Renal pelvis (tissue), 4 donors: Measurements from ENCODE around the gene ARHGEF4. TPM values are rescaled to one million over a fixed set of nuclear protein-coding genes. Genes with fewer than 3 reads are reported as not detected.
"Not testable (repeated sequence)": the region's sequence is repeated elsewhere in the genome, so short reads cannot be mapped to it uniquely, and the experiment has no call there.

Source experiments
- DNase-seq: peaks from one replicate; pipeline ENCODE4 v3.0.0-alpha.2; 2013
- polyA plus RNA-seq, 3 donors: library from polyadenylated mRNA; unstranded; fragments of 120-200 nt; gene quantifications; one replicate each; pipeline ENCODE4 v1.2.1, GENCODE V29; 2013; ENCODE audit not compliant: insufficient read length in 3 of 3

ARHGEF4 gene
- polyA plus RNA-seq, 3 donors = 6.5 to 8.4 (median 8.0) TPM

DNA sequence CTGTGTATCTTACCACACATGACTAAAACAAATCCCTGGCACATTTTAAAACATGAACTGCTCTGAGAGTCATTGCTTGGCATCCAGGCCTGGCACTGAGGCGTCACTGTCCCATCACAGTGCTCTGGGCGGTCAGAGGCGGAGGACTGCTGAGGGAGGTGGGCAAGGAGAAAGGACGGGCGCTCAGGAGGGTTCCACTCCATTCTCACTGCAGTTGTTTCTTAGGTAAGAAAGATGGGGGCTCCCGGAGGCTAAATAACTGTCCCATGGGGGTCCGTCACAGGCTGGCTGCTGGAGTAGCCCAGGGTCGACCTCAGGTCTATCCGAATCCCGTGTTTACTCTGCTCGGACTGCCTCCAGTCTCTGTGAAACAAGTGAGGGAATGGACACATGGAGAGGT, 139.0 kb downstream of the ARHGEF4 start:
- no peak for DNase-seq

DNA sequence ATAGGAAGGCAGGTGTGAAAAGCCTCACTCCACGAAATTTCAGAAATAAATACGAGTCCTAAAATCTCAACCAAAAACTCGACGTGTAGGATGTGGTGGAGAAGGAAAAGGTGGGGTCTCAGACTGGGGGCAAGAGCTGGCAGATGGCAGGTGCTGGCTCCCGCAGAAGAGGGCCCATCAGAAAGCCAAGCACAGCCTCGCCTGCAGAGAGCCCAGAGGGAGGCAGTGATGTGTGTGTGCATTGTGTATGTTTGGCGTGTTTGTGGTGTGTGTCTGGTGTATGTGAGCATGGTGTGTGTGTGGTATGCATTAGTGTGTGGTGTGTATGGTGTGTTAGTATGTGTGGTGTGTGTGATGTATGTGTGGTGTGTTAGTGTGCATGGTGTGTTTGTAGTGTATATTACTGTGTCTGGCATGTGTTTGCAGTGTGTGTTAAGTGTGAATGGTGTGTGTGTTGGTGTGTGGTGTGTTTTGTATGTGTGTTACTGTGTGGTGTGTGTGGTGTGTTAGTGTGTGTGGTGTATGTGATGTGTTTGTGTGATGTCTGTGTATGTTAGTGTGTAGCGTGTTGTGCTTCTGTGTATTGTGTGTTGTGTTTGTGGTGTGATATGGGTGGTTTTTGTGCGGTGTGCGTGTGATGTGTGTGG, 140.0 kb downstream of the ARHGEF4 start:
- DNase-seq = no peak

DNA sequence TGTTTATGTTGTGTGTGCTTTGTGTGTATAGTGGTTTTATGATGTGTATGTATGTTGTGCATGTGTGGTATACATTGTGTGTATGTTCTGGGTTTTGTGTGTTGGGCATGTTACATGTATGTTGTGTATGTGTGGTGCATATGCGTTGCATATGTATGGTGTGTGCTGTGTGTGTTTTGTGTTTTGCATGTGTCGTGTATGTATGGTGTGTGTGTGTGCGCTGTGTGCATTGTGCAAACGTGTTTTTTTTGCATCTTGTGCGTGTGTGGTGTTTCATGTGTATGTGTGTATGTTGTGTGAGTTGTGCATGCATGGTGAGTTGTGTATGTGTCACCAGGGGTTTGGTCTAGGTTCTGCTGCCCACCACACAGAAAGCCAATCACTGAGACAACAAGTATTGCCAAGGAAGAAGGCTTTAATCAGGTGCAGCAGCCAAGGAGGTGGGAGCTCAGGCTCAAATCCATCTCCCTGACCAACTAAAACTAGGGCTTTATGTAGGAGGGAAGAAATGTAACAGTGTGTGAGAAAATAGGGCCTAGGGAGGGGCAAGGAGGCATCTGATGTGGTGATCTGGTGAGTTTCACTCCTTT, 140.8 kb downstream of the ARHGEF4 start:
- no peak for DNase-seq

GRCh38 chr2:130981667-130982066, 145.0 kb downstream of the ARHGEF4 start:
- DNase-seq = no peak

- DNase-seq = no peak
Measured at GRCh38 chr2:130985206-130985780, 148.6 kb downstream of the ARHGEF4 start.

GRCh38 chr2:130985831-130986649, 149.3 kb downstream of the ARHGEF4 start:
- no peak for DNase-seq

GRCh38 chr2:130986890-130987493, 150.3 kb downstream of the ARHGEF4 start:
- DNase-seq = no peak

DNA sequence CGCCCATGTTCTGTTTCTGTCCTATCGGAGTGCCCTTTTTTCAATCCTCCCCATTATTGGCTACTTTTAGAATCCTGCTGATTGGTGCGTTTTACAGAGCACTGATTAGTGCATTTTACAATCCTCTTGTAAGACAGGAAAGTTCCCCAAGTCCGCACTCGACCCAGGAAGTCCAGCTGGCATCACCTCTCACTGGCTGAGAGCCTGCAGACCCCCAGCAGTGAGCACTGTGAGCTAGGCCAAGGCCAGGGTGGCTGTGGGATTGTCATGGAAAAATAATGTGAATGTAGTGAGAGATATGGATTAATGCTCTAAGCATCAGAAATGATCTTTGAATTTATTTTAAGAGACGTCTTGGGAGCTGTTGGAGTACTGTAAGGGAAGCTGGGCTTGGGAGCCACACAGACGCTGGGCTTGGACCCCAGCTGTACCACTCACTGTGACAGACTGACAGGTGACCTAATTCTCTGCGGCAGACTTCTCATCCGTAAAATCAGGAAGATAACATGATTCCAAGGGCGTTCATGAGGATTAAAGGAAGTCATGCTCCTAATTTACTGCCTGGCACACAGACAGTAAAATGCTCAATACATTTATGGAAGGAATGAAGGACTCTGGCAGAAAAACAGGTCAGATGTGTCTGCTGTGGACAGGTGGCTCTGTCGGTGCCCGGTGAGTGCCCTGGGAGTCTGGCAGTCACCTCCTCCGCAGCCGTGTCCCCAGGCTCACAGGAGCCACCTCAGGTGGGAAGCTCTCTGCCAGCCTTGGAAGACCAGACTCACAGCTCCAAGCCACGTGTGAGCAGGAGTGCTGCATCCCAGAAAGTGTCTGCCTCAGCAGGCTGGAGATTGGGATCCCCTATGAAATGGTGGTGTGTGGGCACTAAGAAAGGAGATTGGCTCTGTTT, 151.1 kb downstream of the ARHGEF4 start:
- DNase-seq = peak; percentile 1

DNA sequence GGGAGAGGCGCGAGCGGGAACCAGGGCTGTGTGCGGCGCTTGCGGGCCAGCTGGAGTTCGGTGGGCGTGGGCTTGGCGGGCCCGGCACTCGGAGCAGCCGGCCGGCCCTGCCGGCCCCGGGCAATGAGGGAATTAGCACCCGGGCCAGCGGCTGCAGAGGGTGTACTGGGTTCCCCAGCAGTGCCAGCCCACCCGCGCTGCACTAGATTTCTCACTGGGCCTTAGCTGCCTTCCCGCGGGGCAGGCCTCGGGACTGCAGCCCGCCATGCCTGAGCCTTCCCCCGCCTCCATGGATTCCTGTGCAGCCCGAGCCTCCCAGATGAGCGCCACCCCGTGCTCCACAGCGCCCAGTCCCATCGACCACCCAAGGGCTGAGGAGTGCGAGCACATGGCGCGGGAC, 154.7 kb downstream of the ARHGEF4 start:
- DNase-seq = not testable (repeated sequence)

DNA sequence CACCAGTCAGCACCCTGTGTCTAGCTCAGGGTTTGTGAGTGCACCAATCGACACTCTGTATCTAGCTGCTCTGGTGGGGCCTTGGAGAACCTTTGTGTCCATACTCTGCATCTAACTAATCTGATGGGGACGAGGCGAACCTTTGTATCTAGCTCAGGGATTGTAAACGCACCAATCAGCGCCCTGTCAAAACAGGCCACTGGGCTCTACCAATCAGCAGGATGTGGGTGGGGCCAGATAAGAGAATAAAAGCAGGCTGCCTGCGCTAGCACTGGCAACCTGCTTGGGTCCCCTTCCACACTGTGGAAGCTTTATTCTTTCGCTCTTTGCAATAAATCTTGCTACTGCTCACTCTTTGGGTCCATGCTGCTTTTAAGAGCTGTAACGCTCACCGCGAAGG, 155.3 kb downstream of the ARHGEF4 start:
- not testable (repeated sequence) for DNase-seq

DNA sequence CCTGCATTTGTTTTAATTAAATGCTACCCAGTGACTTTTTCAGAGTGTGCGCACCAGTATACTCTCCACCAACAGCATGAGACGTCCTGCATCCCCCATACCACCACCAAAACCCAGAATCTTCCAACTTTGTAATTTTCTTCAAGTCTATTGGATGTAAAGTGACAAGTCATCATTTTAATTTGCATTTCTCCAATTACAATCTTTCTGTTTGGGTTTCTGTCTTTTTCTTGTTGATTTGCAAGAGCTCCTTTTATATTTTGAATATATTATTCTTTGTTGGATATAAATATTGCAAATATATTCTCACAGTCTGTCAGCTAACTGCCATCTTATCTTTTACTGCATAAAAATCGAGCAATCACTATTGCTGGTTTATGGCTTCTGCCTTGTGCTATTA, 160.0 kb downstream of the ARHGEF4 start:
- DNase-seq = no peak

- DNase-seq = no peak
Measured at GRCh38 chr2:130997198-130997597, 160.5 kb downstream of the ARHGEF4 start.

DNA sequence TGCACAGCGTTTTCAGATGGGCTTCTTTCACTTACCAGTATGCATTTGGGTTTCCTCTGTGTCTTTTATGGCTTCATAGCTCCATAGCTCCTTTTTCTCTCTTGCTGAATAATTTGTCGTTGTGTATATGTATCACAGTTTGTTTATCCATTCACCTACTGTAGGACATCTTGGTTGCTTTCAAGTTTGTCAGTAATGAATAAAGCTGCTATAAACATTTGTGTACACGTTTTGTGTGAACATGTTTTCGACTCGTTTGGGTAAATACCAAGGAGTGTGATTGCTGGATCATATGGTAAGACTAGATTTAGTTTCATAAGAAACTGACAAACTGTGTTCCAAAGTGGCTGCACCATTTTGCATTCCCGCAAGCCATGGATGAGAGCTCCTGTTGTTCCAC, 161.8 kb downstream of the ARHGEF4 start:
- no peak for DNase-seq

DNA sequence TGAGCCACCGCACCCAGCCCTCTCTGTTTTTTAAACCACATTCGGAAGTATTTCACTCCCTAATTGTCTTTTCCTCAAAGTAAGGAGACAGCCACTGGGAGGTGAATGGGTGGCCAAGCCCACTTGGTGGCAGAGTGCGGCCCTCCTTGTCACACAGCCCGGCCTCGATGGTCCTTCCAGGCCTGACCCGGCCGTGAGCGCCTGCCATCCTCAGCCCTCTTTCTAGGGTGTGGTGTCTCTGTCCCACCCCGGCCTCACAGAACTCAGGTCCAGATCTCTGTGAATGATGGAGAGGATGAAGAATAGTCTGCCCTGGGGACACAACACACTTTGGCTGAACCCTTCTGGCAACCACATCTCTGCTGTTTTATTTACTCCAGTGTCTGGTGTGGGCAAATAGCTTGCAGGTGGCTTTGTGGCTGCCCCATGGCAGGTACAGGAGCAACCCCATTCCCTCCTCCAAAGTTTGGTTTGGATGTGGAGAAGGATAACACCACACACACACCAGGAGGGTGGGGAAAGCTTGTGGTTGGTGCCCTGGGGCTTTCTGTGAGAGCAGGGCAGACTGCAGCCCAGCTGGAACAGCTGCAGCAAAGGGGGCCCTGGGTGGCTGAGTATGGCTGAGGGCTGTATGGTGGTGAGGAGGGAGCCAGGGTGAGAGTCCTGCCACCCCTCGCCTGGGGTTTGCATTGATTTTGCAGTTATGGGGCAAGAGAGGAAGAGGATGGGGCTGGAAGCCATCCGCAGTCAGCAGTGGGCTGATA, 167.9 kb downstream of the ARHGEF4 start:
- no peak for DNase-seq

DNA sequence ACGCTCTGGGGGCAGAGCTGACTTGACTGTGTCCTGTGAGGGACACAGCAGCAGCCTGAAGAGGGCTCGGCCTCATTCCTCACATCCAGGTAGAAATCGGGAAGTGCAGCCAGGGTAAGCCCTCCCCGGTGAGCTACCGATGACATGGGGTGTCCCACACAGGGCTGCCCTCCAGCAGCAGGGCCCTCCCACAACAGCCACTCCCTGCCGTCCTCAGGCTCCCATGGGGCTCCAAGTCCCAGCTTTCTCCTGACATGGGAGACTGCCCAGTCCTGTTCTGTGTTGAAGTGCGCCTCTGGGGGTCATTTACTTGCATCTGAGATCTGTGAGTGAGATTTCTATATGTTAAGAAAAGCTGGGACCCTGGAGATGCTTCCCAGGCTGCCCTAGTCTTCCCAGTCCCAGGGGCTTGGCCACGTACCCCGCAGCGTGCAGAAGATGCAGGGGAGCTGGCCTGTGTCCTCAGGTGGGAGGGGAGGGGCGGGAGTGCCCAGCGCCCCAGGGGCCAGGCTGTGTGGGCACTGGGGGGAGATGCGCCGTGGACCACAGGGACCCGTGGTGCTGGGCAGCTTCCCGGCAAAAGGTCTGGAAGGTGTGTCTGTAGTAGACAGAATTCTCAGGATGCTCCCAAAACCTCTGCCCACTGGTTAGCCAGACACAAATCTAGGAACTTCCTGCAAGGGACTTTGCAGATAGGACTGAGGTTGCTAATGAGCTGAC, 168.7 kb downstream of the ARHGEF4 start:
- DNase-seq = no peak

DNA sequence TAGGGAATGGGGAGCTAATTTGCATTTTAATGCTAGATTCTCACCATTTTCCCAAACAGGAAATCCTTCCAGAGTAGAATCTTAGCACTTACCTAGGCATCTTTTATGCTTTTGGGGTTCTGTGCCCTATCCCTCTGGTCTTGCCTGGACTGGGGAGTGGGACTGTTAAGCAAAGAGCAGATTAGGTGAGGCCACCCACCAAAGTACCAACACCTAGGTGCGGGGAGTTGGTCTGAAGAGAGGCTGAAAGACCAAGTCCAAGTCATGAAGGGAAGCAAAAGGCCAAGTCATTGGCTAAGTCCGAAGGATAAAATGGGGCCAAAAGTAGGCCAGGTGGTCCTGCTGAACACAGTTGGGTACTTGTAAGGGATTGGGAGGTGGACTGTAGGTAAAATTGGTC, 169.8 kb downstream of the ARHGEF4 start:
- DNase-seq = no peak

DNA sequence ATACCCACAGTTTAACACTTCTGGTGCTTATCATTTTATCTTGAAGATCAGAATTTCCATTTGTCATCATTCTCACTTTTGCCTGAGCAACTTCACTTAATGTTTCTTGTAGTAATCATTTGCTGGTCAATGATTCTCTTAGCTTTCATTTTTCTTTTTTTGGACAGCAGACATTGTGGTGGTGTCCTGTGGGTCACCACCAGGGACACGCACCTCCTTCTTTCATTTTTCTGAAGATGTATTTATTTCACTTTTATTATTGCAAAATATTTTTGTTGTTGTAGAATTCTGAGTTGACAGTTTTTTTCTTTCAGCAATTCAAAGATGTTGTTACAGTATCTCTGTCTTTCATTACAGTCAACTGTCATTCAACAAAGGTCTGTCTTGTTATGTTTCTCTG, 172.3 kb downstream of the ARHGEF4 start:
- DNase-seq = no peak

- no peak for DNase-seq
Measured at GRCh38 chr2:131009713-131010475, 173.2 kb downstream of the ARHGEF4 start.

- no peak for DNase-seq
Measured at GRCh38 chr2:131010566-131010965, 173.9 kb downstream of the ARHGEF4 start.
